Measurements from ENCODE around the gene DYNLRB2. TPM values are rescaled to one million over a fixed set of nuclear protein-coding genes. Genes with fewer than 3 reads are reported as not detected.

The DYNLRB2 gene
- total and polyA plus RNA-seq, 9 of the 15 experiments (the other 6 are each of a cell fraction or from before 2014, with no cell fraction given): not detected

DNA sequence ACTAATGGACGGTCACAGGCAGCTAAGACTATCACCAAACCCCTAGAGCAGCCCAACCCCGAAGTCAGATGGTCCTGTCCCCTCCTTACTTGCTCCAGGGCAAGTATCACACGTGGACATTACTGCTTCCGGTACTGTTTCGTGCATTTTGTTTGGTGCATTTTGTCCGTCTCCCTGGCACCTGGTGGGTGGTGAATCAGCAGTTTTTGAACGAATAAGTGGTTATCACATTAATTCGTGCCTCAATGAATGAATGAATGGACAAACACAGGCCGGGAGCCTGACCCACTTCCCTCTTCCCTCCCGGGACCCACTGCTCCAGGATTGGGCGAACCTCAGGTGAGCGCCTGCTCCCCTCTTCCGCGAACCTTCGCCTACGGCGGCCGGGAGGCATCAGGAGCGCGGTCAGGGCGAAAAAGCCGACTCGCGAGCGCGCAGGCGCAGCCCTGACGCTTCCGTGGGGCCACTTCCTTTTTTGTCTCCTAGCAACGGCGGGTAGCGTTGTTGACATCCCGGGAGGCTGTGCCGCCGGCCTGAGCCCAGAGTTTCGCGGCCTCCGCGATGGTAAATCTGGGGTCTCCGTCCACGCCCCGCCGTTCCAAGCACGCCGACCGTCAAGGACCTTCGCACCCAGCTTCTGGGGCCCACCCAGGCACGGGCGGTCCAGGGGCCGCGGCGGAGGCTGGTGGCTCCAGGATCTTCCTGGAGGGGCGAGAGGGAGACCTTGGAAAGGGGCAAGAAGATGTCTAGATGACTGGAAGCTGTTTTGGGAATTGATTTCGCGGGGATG is at the start of gene DYNLRB2 (continued):
- TF ChIP-seq, protein P1, sequence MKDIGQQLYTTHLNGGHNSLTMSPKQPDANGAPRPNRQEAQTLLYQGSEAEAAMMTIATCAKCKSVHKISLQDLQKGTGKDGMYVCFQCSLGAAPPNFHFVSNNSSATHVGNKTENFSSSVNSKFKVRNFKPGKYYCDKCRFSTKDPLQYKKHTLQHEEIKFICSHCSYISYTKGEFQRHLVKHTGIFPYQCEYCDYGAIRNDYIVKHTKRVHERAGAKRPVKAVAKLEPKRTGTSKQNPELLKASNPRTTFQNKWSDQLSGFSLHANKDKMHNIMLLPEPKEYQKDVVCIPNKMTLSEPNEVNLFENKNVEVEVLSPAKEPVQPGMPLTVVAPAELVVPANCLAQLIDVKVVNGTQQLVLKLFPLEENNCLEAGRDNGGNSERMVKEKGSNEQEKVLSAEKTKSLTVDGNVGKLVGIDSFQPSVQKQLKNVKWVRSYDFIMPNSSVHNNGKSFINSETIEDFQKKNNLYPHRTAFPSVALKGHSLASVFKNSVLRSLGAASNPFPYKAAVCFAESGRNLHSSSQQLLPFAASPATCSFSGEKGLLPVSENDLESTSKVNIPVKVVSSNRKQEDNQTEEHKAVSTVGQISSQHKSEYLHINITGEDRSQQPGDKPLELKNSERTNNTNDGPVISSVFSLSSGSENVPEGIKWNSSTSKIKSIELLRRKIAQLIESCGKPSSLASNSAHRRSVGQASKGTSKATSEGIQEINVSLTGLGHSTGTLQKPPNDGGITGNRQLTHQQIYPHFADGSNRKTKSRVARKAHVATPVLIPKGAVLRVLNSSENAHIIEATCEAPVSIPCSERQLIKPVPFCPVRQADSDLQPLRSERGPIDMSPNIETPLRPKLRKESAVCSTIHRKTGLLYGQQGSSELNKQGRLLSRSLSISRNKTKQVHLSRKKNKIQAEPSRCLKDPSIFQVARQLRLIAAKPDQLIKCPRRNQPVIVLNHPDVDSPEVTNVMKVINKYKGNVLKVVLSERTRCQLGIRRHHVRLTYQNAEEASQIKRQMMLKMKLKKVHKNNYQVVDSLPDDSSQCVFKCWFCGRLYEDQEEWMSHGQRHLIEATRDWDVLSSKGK (CRISPR knock-in tag; IDR thresholded peaks at IDR 0.05): no peak
- 0 out of 2 replicates have a peak, but pooled peaks have one; percentile 10 for TF ChIP-seq ZNF583 (CRISPR knock-in tag; IDR thresholded peaks at IDR 0.05)
- TF ChIP-seq HNRNPUL1 (IDR thresholded peaks at IDR 0.05; ENCODE audit: low read length): no peak
- TF ChIP-seq SRSF1 (IDR thresholded peaks at IDR 0.05; ENCODE audit: low read depth, low read length): no peak
- TF ChIP-seq, protein P2, sequence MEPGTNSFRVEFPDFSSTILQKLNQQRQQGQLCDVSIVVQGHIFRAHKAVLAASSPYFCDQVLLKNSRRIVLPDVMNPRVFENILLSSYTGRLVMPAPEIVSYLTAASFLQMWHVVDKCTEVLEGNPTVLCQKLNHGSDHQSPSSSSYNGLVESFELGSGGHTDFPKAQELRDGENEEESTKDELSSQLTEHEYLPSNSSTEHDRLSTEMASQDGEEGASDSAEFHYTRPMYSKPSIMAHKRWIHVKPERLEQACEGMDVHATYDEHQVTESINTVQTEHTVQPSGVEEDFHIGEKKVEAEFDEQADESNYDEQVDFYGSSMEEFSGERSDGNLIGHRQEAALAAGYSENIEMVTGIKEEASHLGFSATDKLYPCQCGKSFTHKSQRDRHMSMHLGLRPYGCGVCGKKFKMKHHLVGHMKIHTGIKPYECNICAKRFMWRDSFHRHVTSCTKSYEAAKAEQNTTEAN (CRISPR knock-in tag; IDR thresholded peaks at IDR 0.05): no peak
- TF ChIP-seq, protein P3, sequence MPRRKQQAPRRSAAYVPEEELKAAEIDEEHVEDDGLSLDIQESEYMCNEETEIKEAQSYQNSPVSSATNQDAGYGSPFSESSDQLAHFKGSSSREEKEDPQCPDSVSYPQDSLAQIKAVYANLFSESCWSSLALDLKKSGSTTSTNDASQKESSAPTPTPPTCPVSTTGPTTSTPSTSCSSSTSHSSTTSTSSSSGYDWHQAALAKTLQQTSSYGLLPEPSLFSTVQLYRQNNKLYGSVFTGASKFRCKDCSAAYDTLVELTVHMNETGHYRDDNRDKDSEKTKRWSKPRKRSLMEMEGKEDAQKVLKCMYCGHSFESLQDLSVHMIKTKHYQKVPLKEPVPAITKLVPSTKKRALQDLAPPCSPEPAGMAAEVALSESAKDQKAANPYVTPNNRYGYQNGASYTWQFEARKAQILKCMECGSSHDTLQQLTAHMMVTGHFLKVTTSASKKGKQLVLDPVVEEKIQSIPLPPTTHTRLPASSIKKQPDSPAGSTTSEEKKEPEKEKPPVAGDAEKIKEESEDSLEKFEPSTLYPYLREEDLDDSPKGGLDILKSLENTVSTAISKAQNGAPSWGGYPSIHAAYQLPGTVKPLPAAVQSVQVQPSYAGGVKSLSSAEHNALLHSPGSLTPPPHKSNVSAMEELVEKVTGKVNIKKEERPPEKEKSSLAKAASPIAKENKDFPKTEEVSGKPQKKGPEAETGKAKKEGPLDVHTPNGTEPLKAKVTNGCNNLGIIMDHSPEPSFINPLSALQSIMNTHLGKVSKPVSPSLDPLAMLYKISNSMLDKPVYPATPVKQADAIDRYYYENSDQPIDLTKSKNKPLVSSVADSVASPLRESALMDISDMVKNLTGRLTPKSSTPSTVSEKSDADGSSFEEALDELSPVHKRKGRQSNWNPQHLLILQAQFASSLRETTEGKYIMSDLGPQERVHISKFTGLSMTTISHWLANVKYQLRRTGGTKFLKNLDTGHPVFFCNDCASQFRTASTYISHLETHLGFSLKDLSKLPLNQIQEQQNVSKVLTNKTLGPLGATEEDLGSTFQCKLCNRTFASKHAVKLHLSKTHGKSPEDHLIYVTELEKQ (CRISPR knock-in tag; IDR thresholded peaks at IDR 0.05): no peak
- TF ChIP-seq ZNF436 (CRISPR knock-in tag; IDR thresholded peaks at IDR 0.05): no peak
- no peak for TF ChIP-seq ATF1 (CRISPR knock-in tag; IDR thresholded peaks at IDR 0.05)
- TF ChIP-seq ATF1 (tag; IDR thresholded peaks at IDR 0.05): peak; percentile 75
- TF ChIP-seq, protein P4, sequence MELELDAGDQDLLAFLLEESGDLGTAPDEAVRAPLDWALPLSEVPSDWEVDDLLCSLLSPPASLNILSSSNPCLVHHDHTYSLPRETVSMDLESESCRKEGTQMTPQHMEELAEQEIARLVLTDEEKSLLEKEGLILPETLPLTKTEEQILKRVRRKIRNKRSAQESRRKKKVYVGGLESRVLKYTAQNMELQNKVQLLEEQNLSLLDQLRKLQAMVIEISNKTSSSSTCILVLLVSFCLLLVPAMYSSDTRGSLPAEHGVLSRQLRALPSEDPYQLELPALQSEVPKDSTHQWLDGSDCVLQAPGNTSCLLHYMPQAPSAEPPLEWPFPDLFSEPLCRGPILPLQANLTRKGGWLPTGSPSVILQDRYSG (tag; conservative IDR thresholded peaks at IDR 0.05; ENCODE audit: low read depth): 0 out of 2 replicates have a peak, but pooled peaks have one; percentile 74
- TF ChIP-seq FOSL1 (tag; conservative IDR thresholded peaks at IDR 0.05): no peak
- TF ChIP-seq, protein P5, sequence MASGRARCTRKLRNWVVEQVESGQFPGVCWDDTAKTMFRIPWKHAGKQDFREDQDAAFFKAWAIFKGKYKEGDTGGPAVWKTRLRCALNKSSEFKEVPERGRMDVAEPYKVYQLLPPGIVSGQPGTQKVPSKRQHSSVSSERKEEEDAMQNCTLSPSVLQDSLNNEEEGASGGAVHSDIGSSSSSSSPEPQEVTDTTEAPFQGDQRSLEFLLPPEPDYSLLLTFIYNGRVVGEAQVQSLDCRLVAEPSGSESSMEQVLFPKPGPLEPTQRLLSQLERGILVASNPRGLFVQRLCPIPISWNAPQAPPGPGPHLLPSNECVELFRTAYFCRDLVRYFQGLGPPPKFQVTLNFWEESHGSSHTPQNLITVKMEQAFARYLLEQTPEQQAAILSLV (tag; IDR thresholded peaks at IDR 0.05): no peak
- no peak for TF ChIP-seq ZNF165 (CRISPR knock-in tag; IDR thresholded peaks at IDR 0.05; ENCODE audit: borderline replicate concordance)
- no peak for TF ChIP-seq POLR3A (IDR thresholded peaks at IDR 0.05; ENCODE audit: borderline replicate concordance, extremely low read depth, insufficient read depth, insufficient read length)
- TF ChIP-seq NFXL1 (CRISPR knock-in tag; IDR thresholded peaks at IDR 0.05): no peak
